ENCODE results near the gene ANKS1B.

The ANKS1B gene

DNA sequence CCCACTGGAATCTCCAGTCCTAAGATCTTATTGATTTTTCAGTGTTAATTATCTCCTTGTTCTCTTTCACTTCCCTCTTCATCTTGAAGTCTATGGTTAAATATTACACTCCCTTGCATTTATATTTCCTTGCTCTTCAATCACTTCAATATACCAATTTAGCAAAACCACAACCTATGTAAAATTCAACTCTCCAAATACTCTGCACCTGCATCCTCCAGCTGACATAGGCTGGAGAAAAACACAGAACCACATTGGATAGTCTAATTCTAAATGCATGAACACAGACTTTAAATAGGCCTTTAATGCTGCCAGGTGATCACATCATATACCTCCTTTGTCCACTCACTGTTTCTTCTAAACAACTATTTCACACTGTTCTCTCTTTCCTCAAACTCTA lies 591.0 kb downstream of the ANKS1B start:
- Histone ChIP-seq H3K4me1 (ENCODE audit: insufficient read depth, low read length) (no peaks in the 10 kb centered on the region), H3K36me3 (ENCODE audit: insufficient read depth, low read length) (no peaks in the 10 kb centered on the region), H3K27me3 (ENCODE audit: insufficient read depth, low read length) (no peaks in the 10 kb centered on the region), H3K9ac (ENCODE audit: low read depth, low read length) (no peak overlapping the region), H3K27ac (ENCODE audit: low read depth, low read length) (no peak overlapping the region), H3K4me3 (ENCODE audit: low read length) (no peak overlapping the region), H3K9me3 (ENCODE audit: insufficient read depth, low read depth, low read length) (no peaks in the 10 kb centered on the region)

- no peaks in the 10 kb centered on the region for H3K36me3 ChIP-seq (ENCODE audit: insufficient read depth, low read length)
- no peaks in the 10 kb centered on the region for H3K9me3 ChIP-seq (ENCODE audit: insufficient read depth, low read depth, low read length)
- H3K27ac ChIP-seq (ENCODE audit: low read depth, low read length), result no peak overlapping the region
- no peak overlapping the region for H3K9ac ChIP-seq (ENCODE audit: low read depth, low read length)
- H3K4me3 ChIP-seq (ENCODE audit: low read length), result no peak overlapping the region
- 93% methylated on average over 6 of the region's 6 CpGs for WGBS
- no peaks in the 10 kb centered on the region for H3K4me1 ChIP-seq (ENCODE audit: insufficient read depth, low read length)
- H3K27me3 ChIP-seq (ENCODE audit: insufficient read depth, low read length), result no peaks in the 10 kb centered on the region
Measured at GRCh38 chr12:99392091-99392850, 592.5 kb downstream of the ANKS1B start.

- Histone ChIP-seq H3K9ac (ENCODE audit: low read depth, low read length) (no peak overlapping the region), H3K4me3 (ENCODE audit: low read length) (no peak overlapping the region), H3K27ac (ENCODE audit: low read depth, low read length) (no peak overlapping the region), H3K9me3 (ENCODE audit: insufficient read depth, low read depth, low read length) (no peaks in the 10 kb centered on the region), H3K4me1 (ENCODE audit: insufficient read depth, low read length) (no peaks in the 10 kb centered on the region), H3K27me3 (ENCODE audit: insufficient read depth, low read length) (no peaks in the 10 kb centered on the region), H3K36me3 (ENCODE audit: insufficient read depth, low read length) (no peaks in the 10 kb centered on the region)
- WGBS, result 84% methylated on average over 7 of the region's 7 CpGs
Measured at GRCh38 chr12:99390707-99391106, 594.0 kb downstream of the ANKS1B start.

GRCh38 chr12:99389751-99390150 lies 595.0 kb downstream of the ANKS1B start:
- no peak overlapping the region for H3K4me3 ChIP-seq (ENCODE audit: low read length)
- no peak overlapping the region for H3K27ac ChIP-seq (ENCODE audit: low read depth, low read length)
- H3K9ac ChIP-seq (ENCODE audit: low read depth, low read length), result no peak overlapping the region
- H3K4me1 ChIP-seq (ENCODE audit: insufficient read depth, low read length), result no peaks in the 10 kb centered on the region
- 99% methylated on average over 3 of the region's 3 CpGs for WGBS
- H3K27me3 ChIP-seq (ENCODE audit: insufficient read depth, low read length), result no peaks in the 10 kb centered on the region
- H3K36me3 ChIP-seq (ENCODE audit: insufficient read depth, low read length), result no peaks in the 10 kb centered on the region
- H3K9me3 ChIP-seq (ENCODE audit: insufficient read depth, low read depth, low read length), result no peaks in the 10 kb centered on the region

- no peak overlapping the region for H3K9ac ChIP-seq (ENCODE audit: low read depth, low read length)
- WGBS, result 84% methylated on average over 1 of the region's 1 CpG
- H3K4me1 ChIP-seq (ENCODE audit: insufficient read depth, low read length), result no peaks in the 10 kb centered on the region
- H3K9me3 ChIP-seq (ENCODE audit: insufficient read depth, low read depth, low read length), result no peaks in the 10 kb centered on the region
- H3K4me3 ChIP-seq (ENCODE audit: low read length), result no peak overlapping the region
- no peaks in the 10 kb centered on the region for H3K27me3 ChIP-seq (ENCODE audit: insufficient read depth, low read length)
- no peak overlapping the region for H3K27ac ChIP-seq (ENCODE audit: low read depth, low read length)
- no peaks in the 10 kb centered on the region for H3K36me3 ChIP-seq (ENCODE audit: insufficient read depth, low read length)
Measured at GRCh38 chr12:99388671-99389195, 596.0 kb downstream of the ANKS1B start.

DNA sequence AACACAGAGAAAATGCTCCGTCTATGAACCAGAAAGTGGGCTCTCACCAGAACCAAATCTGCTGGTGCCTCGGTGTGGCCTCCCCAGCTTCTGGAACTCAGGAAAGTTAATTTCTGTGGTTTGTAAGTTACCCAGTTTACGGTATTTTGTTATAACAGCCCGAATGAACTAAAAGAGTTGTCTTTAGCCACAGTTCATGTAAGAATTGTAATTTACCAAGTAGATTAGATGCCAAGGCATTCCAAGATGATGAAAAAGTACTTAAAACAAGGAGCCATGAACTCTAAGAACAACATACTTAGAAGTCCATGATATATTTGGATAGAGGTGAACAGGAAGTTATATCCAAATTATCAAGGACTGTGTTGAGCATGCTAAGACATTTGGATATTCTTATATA lies 597.1 kb downstream of the ANKS1B start:
- H3K9ac ChIP-seq (ENCODE audit: low read depth, low read length), result no peak overlapping the region
- WGBS, result 94% methylated on average over 4 of the region's 4 CpGs
- no peaks in the 10 kb centered on the region for H3K36me3 ChIP-seq (ENCODE audit: insufficient read depth, low read length)
- H3K9me3 ChIP-seq (ENCODE audit: insufficient read depth, low read depth, low read length), result no peaks in the 10 kb centered on the region
- H3K27me3 ChIP-seq (ENCODE audit: insufficient read depth, low read length), result no peaks in the 10 kb centered on the region
- H3K27ac ChIP-seq (ENCODE audit: low read depth, low read length), result no peak overlapping the region
- H3K4me1 ChIP-seq (ENCODE audit: insufficient read depth, low read length), result no peaks in the 10 kb centered on the region
- no peak overlapping the region for H3K4me3 ChIP-seq (ENCODE audit: low read length)

GRCh38 chr12:99386907-99387306 lies 597.8 kb downstream of the ANKS1B start:
- Histone ChIP-seq H3K27ac (ENCODE audit: low read depth, low read length) (no peak overlapping the region), H3K4me3 (ENCODE audit: low read length) (no peak overlapping the region), H3K27me3 (ENCODE audit: insufficient read depth, low read length) (no peaks in the 10 kb centered on the region), H3K4me1 (ENCODE audit: insufficient read depth, low read length) (no peaks in the 10 kb centered on the region), H3K9ac (ENCODE audit: low read depth, low read length) (no peak overlapping the region), H3K36me3 (ENCODE audit: insufficient read depth, low read length) (no peaks in the 10 kb centered on the region), H3K9me3 (ENCODE audit: insufficient read depth, low read depth, low read length) (no peaks in the 10 kb centered on the region)
- WGBS, result 17% methylated on average over 2 of the region's 2 CpGs

DNA sequence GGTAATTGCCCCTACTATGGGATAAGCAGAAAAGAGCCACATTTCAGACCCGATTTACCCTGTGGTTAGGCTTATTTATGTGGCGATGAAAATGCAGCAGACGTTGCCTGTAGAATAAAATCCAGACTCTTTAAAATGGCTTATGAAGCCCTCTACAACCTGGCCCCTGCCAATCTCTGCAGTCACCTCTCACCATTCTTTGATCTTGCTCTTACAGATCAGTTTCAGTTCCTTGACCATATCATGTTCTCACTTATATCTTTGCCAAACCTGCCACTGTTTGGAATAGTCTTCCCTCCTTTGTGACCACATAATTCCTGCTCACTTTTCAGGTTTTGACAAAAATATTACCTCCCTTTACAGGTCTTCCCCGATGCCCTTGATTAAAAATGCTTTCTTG lies 601.5 kb downstream of the ANKS1B start:
- H3K27me3 ChIP-seq (ENCODE audit: insufficient read depth, low read length), result no peaks in the 10 kb centered on the region
- no peak overlapping the region for H3K9ac ChIP-seq (ENCODE audit: low read depth, low read length)
- no peak overlapping the region for H3K4me3 ChIP-seq (ENCODE audit: low read length)
- H3K4me1 ChIP-seq (ENCODE audit: insufficient read depth, low read length), result no peaks in the 10 kb centered on the region
- no peaks in the 10 kb centered on the region for H3K36me3 ChIP-seq (ENCODE audit: insufficient read depth, low read length)
- no peaks in the 10 kb centered on the region for H3K9me3 ChIP-seq (ENCODE audit: insufficient read depth, low read depth, low read length)
- 93% methylated on average over 4 of the region's 4 CpGs for WGBS
- H3K27ac ChIP-seq (ENCODE audit: low read depth, low read length), result no peak overlapping the region

GRCh38 chr12:99381992-99382391 lies 602.7 kb downstream of the ANKS1B start:
- no peak overlapping the region for H3K4me3 ChIP-seq (ENCODE audit: low read length)
- H3K9ac ChIP-seq (ENCODE audit: low read depth, low read length), result no peak overlapping the region
- H3K36me3 ChIP-seq (ENCODE audit: insufficient read depth, low read length), result no peaks in the 10 kb centered on the region
- no peaks in the 10 kb centered on the region for H3K27me3 ChIP-seq (ENCODE audit: insufficient read depth, low read length)
- H3K27ac ChIP-seq (ENCODE audit: low read depth, low read length), result no peak overlapping the region
- WGBS, result 78% methylated on average over 2 of the region's 2 CpGs
- no peaks in the 10 kb centered on the region for H3K4me1 ChIP-seq (ENCODE audit: insufficient read depth, low read length)
- H3K9me3 ChIP-seq (ENCODE audit: insufficient read depth, low read depth, low read length), result no peaks in the 10 kb centered on the region

- Histone ChIP-seq H3K27ac (ENCODE audit: low read depth, low read length) (no peak overlapping the region), H3K27me3 (ENCODE audit: insufficient read depth, low read length) (no peaks in the 10 kb centered on the region)
- 93% methylated on average over 1 of the region's 1 CpG for WGBS
Measured at GRCh38 chr12:99380701-99381100, 604.0 kb downstream of the ANKS1B start.

GRCh38 chr12:99374023-99374422 lies 610.7 kb downstream of the ANKS1B start:
- Histone ChIP-seq H3K9me3 (ENCODE audit: insufficient read depth, low read depth, low read length) (no peaks in the 10 kb centered on the region), H3K4me3 (ENCODE audit: low read length) (no peak overlapping the region), H3K27ac (ENCODE audit: low read depth, low read length) (no peak overlapping the region), H3K9ac (ENCODE audit: low read depth, low read length) (no peak overlapping the region), H3K27me3 (ENCODE audit: insufficient read depth, low read length) (no peaks in the 10 kb centered on the region), H3K36me3 (ENCODE audit: insufficient read depth, low read length) (no peaks in the 10 kb centered on the region), H3K4me1 (ENCODE audit: insufficient read depth, low read length) (0 out of 2 replicates have a peak, but pooled peaks cover 5% of the 10 kb centered on the region)
- WGBS, result 90% methylated on average over 1 of the region's 1 CpG

More at GRCh38 chr12:99380701-99381100, 604.0 kb downstream of the ANKS1B start:
- Histone ChIP-seq H3K9me3 (ENCODE audit: insufficient read depth, low read depth, low read length) (no peaks in the 10 kb centered on the region), H3K36me3 (ENCODE audit: insufficient read depth, low read length) (no peaks in the 10 kb centered on the region), H3K4me1 (ENCODE audit: insufficient read depth, low read length) (no peaks in the 10 kb centered on the region), H3K9ac (ENCODE audit: low read depth, low read length) (no peak overlapping the region), H3K4me3 (ENCODE audit: low read length) (no peak overlapping the region)
